GM12874 (cell line): ENCODE measurements around the gene FBLN5.

Experiments
- TF ChIP-seq, protein P1 (sequence below): IDR thresholded peaks from 2 replicates; pipeline ENCODE4 v1.5.1; 2011; ENCODE audit warnings: low read depth, mild to moderate bottlenecking, control low read depth, low read length, moderate library complexity; ENCODE audit not compliant: insufficient read depth

FBLN5 gene

DNA sequence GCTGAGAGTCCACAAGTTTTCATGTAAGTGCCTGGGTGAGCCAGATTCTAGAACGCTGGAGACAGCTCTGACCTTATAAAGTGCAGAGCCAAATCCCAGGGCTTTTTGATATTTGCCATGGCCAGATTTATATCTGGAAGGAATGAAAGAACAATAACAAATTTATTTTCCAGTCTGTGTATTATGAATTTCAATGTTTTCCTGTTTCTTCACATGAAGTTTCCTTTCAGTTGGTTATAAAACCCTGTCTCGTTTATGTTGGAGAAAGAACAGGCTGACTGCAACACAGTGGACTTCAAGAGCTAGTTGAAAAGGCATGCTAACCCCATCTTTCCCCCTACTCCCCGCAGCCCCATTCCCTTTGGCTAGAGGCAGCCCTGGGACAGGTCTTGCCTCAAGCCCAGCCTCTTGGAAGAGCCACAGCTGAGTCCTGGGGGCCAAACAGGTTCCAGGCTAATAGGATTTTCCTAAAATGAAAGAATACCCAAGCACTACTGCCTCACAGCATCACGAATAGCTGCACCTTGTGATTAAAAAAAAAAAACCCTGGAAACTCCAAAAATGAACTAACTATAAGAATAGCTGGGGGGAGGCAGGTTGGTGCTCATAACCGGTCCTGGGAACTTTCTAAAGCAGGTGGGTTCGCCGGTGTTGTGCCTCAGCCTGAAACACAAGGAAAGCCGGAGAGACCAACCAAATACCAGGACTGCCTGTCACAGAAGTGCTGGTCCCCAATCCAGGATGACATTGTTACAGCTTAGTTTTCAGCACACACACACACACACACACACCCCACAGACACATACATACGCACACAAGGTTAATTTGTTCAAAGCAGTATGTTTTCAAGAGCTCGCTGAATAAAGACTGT is 1.5 kb downstream of the FBLN5 start:
- TF ChIP-seq, protein P1, sequence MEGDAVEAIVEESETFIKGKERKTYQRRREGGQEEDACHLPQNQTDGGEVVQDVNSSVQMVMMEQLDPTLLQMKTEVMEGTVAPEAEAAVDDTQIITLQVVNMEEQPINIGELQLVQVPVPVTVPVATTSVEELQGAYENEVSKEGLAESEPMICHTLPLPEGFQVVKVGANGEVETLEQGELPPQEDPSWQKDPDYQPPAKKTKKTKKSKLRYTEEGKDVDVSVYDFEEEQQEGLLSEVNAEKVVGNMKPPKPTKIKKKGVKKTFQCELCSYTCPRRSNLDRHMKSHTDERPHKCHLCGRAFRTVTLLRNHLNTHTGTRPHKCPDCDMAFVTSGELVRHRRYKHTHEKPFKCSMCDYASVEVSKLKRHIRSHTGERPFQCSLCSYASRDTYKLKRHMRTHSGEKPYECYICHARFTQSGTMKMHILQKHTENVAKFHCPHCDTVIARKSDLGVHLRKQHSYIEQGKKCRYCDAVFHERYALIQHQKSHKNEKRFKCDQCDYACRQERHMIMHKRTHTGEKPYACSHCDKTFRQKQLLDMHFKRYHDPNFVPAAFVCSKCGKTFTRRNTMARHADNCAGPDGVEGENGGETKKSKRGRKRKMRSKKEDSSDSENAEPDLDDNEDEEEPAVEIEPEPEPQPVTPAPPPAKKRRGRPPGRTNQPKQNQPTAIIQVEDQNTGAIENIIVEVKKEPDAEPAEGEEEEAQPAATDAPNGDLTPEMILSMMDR: no peak

DNA sequence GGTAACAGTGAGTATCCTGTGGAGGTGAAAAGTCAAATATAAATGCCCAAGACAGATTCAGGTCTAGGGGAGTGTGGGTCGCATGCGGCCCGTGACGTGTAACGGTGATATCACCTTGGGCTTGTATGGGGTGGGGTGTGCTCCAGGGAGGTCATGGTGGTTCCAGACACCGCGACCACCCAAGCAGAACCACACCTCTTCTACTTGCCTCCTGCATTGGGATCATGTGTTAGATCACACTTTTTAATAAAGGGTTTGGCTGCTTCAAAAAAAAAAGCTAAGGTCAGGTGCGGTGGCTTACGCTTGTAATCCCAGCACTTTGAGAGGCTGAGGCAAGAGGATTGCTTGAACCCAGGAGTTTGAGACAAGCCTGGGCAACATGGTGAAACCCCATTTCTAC is 4.5 kb downstream of the FBLN5 start:
- TF ChIP-seq, protein P1: no peak

DNA sequence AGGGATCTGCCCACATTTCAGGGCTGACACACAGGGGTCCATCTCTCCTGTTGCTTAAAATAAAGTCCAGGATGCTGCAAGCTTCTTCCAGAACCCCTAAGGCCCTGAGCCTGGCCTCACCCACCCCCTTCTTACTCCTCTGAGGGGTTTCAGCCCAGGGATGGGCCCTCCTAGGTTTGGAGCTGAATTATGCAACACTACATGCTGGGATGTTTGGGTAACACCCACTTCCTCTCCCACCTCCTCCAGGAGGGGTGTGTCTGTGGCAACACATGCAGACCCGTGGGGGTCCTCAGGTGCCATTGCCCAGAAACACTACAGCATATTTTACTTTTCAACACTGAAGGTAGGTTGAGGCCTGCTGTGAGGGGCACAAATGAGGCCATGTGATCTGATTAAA is 5.4 kb downstream of the FBLN5 start:
- TF ChIP-seq, protein P1: no peak

DNA sequence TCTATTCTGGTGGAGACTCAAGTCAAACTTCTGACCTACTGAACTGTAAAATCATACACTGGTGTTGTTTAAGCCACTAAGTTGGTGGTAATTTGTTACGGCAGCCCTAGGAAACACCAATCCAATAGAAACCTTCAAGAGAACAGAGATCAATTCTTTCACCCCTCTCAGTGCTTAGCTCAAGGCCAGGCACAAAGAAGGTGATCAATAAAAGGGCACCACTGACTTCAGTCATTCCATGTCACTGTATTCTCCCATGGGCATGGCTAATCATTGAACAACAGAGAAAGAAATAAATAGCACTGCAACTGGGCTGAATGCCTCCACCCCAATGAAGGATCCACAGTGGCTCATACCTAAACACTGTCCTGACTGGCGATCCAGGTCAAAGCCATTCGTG is 7.3 kb downstream of the FBLN5 start:
- TF ChIP-seq, protein P1: no peak

DNA sequence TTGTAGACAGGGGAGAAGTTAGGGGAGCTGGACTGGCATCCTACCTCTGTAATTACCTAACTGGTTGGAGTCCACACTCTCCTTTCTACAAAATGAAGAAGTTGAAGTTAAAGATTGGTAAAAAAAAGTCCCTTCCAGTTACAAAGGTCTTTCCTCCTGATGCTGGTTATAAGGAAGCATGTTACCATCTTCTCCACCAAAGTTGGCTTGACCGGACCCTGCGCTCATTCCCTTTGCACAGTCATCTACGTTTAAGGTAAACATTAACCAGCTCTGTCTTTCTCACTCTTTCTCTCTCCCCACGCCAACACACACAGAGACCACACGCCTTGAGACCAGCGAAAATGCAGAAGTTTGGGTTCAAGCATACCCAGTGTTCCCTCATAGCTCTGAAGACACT is 11.9 kb downstream of the FBLN5 start:
- TF ChIP-seq, protein P1: no peak

DNA sequence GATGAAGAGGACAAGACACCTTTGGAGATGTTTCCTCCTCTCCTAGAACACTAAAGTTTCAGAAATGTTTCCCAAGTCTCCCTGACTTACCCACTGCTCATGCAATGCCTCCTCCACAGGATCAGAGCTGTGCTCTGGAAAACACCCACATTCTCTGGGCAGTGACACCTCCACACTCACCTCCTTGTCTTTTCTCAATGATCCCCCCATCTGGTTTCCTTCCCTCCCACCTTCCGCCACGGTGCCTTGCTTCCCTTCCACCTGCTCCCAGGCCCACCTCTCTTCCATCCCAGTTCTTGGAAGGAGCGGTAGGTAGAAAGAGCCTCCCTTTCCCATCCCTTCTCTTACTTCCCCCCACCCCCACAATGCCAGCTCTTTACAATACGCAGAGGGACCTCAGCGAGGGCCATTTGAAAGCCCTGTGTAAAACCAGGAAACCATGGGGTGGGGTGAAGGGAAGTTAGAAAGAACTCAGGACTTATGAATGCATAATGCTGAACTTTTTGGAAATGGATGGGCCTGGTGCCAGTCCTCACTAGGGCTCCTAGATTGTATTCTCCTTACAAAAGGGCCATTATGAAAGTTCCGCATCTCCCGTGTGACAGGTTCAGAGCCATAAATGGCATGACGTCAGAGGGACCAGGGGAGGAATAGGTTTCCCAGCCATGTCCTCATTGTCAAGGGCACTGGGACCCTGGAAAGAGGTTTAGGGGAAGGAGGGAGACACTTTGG is 12.8 kb downstream of the FBLN5 start:
- TF ChIP-seq, protein P1: no peak

DNA sequence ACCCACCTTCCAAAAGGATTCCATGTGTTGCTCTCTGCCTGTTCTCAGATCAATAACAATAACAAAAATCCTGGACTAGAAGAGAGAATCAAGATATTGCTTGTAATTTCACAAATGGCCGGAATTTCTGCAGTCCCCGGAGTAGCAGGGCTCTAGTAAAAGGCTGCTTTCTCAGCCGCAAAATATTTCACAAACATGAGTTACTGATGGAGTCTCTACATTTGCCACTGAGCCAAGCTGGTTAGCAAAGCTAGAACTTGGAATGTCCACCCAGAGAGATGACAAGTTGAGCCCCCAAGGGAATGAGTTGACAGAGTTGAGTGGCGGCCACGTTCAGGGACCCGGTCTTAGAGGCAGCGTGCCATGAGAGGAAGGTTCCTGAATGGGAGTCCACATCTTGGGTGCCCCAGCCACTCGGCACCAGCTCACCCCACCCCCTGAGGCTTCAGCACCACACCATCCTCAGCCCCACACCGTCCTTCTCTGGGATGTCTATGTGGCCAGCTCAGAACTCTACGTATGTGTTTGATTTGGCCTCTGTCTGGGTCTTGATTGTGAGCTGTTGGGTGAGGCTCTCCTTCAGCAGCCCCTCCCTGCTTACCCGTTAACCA is 15.9 kb downstream of the FBLN5 start:
- TF ChIP-seq, protein P1: no peak
